ENCODE results near the gene GRID2IP. TPM values are rescaled to one million over a fixed set of nuclear protein-coding genes. Genes with fewer than 3 reads are reported as not detected.

GRID2IP gene
- total and polyA plus RNA-seq, 2 of the 13 experiments (the other 11 are each of a cell fraction or from before 2014, with no cell fraction given) = 0.03 TPM; not detected in 1

DNA sequence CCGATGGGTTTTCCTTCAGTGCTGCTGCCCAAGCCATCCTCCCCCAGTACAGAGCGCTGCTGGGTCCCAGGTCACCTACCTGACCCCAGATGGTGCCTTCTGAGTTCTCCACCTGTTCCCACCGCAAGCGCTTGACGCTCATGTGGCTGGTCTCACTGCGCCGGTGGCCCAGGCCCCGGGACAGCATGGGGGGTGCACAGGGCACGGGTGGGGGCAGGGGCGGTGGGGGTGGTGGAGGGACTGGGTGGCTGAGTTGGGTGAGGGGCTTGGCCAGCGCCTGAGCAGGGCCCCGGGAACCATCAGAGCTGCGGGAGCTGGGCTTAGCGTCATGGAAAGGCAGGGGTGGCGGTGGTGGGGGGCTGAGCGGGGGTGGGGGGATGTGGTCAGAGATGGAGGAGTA lies 43.4 kb downstream of the GRID2IP start:
- FAIRE-seq (no peak), DNase-seq (ENCODE audit: low spot score) (no peak), ATAC-seq (no peak)
- Histone ChIP-seq H3K4me3 (replicated peaks in 1 of 3; ENCODE audit: insufficient read depth in 1 of 3, low read depth in 2 of 3, low read length in 3 of 3) (no peak overlapping the region), H3K27me3 (ENCODE audit: control insufficient read depth in 1 of 2, insufficient read depth in 2 of 2, low read length in 2 of 2) (peaks cover 11 to 46% of the 10 kb centered on the region in 2 experiments), H3K4me2 (ENCODE audit: low read depth, low read length) (no peak overlapping the region), H3K27ac (ENCODE audit: extremely low read length, insufficient read depth, low read length) (no peak overlapping the region), H3K4me1 (ENCODE audit: insufficient read depth, low read length) (peaks cover 18% of the 10 kb centered on the region; the same call in 1 of the 2 replicates), H3K9me3 (ENCODE audit: low read length) (no peaks in the 10 kb centered on the region), H3K9ac (ENCODE audit: insufficient read depth, low read depth, low read length) (no peak overlapping the region), H3K79me2 (ENCODE audit: insufficient read depth, low read length) (no peaks in the 10 kb centered on the region), H3K36me3 (replicated peaks in 1 of 2; ENCODE audit: control insufficient read depth in 1 of 2, insufficient read depth in 2 of 2, low read length in 2 of 2) (no peaks in the 10 kb centered on the region), H2AFZ (ENCODE audit: low read length) (no peak overlapping the region), H4K20me1 (ENCODE audit: insufficient read depth, low read length) (no peaks in the 10 kb centered on the region)
- BruUV-seq (replicated peaks) = no TSS peak
- in situ Hi-C loops (cut with HindIII; ENCODE audit: extremely low pct_ligation_motif_present, low pct_unique_long_range_greater_than_20kb) (no loop called here), intact Hi-C loops (cut with micrococcal nuclease; ENCODE audit: unreplicated experiment) (no loop called here)
- POLR2A ChIA-PET = no interaction called here
- 55% methylated on average over 13 of the region's 16 CpGs for WGBS (ENCODE audit: low lambda C conversion rate)
- TF ChIP-seq, protein P1, sequence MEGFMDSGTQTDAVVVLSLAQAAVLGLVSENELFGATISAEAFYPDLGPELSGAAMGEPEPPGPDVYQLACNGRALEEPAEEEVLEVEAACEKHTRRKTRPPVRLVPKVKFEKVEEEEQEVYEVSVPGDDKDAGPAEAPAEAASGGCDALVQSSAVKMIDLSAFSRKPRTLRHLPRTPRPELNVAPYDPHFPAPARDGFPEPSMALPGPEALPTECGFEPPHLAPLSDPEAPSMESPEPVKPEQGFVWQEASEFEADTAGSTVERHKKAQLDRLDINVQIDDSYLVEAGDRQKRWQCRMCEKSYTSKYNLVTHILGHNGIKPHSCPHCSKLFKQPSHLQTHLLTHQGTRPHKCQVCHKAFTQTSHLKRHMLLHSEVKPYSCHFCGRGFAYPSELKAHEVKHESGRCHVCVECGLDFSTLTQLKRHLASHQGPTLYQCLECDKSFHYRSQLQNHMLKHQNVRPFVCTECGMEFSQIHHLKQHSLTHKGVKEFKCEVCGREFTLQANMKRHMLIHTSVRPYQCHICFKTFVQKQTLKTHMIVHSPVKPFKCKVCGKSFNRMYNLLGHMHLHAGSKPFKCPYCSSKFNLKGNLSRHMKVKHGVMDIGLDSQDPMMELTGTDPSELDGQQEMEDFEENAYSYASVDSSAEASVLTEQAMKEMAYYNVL (CRISPR knock-in tag; IDR thresholded peaks at IDR 0.05; ENCODE audit: borderline replicate concordance) = no peak
- no peak for TF ChIP-seq ZNF337 (CRISPR knock-in tag; IDR thresholded peaks at IDR 0.05; ENCODE audit: borderline replicate concordance, low read depth)
- CTCF ChIA-PET (ENCODE audit: low intra/inter-chr PET ratio, low total read pairs) = no interaction called here

DNA sequence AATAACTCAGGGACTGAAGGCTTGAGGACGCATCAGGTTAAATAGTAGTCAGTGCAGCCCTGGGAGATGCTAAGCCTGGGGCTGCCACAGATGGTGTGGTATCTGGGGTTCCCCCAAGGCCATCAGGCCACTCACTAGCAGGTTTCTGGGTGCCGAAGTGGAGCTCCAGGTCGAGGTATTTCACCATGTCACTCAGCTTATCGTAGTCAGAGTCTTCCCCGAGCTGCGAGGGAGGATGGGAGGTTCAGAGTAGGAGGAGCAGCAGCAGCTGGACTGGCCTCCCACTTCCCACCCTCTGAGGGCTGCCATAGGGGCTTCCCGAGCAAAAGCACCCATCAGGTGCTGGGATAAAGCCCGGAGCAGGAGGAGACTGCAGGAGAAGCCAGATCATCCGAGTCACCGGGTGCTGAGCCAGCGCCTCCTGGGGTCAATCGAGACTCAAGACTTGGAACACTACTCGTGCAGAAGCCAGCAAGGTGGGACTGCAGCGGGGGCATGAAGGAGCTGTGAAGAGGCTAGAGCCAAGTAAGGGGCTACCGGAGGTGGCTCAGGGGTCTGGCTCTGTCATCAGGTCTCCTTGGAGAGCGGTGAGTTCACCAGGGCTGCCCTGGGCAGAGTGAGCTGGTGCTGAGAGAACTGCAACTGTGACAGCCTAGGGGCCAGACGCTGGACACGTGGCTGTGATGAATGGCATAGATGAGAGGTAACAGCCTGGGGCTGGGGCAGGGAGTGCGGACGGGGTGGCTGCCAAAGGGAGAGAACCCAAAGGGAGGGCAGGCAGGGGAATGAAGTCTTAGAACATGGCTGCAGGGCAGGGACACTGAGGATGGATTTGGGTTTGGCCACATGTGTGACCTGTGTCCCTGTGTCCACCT lies 45.3 kb downstream of the GRID2IP start:
- POLR2A ChIA-PET = no interaction called here
- FAIRE-seq (no peak), ATAC-seq (peak; percentile 6; the same call in 1 of the 3 replicates), DNase-seq (ENCODE audit: low spot score) (no peak)
- Histone ChIP-seq H3K4me1 (ENCODE audit: insufficient read depth, low read length) (peaks cover 18% of the 10 kb centered on the region; the same call in 1 of the 2 replicates), H3K79me2 (ENCODE audit: insufficient read depth, low read length) (no peaks in the 10 kb centered on the region), H3K4me3 (replicated peaks in 1 of 3; ENCODE audit: insufficient read depth in 1 of 3, low read depth in 2 of 3, low read length in 3 of 3) (peak overlapping the region in 1 of 3 experiments; percentile 36; a peak in 1 of 6 replicates), H3K4me2 (ENCODE audit: low read depth, low read length) (peak overlapping the region; percentile 53), H3K27ac (ENCODE audit: extremely low read length, insufficient read depth, low read length) (no peak overlapping the region), H3K9ac (ENCODE audit: insufficient read depth, low read depth, low read length) (no peak overlapping the region), H4K20me1 (ENCODE audit: insufficient read depth, low read length) (no peaks in the 10 kb centered on the region), H3K36me3 (replicated peaks in 1 of 2; ENCODE audit: control insufficient read depth in 1 of 2, insufficient read depth in 2 of 2, low read length in 2 of 2) (no peaks in the 10 kb centered on the region), H3K9me3 (ENCODE audit: low read length) (no peaks in the 10 kb centered on the region), H2AFZ (ENCODE audit: low read length) (no peak overlapping the region), H3K27me3 (ENCODE audit: control insufficient read depth in 1 of 2, insufficient read depth in 2 of 2, low read length in 2 of 2) (peaks cover 12 to 58% of the 10 kb centered on the region in 2 experiments)
- BruUV-seq (replicated peaks) = no TSS peak
- intact Hi-C loops (cut with micrococcal nuclease; ENCODE audit: unreplicated experiment) = no loop called here
- 7% methylated on average over 9 of the region's 20 CpGs for WGBS (ENCODE audit: low lambda C conversion rate)
- CTCF ChIA-PET (ENCODE audit: low intra/inter-chr PET ratio, low total read pairs) = no interaction called here
- in situ Hi-C loops (cut with HindIII; ENCODE audit: extremely low pct_ligation_motif_present, low pct_unique_long_range_greater_than_20kb) = no loop called here
- TF ChIP-seq ZNF850 (CRISPR knock-in tag; conservative IDR thresholded peaks at IDR 0.05) (no peak), TAF15 (IDR thresholded peaks at IDR 0.05; ENCODE audit: low read depth, low read length, poor library complexity, severe bottlenecking) (no peak), SAP130 (CRISPR knock-in tag; IDR thresholded peaks at IDR 0.05; ENCODE audit: low read depth) (peak; percentile 41; the same call in 1 of the 2 replicates), TEAD3 (CRISPR knock-in tag; optimal IDR thresholded peaks at IDR 0.05; ENCODE audit: borderline replicate concordance) (peak; percentile 18), STAT5B (CRISPR knock-in tag; IDR thresholded peaks at IDR 0.05) (no peak)
- TF ChIP-seq, protein P2, sequence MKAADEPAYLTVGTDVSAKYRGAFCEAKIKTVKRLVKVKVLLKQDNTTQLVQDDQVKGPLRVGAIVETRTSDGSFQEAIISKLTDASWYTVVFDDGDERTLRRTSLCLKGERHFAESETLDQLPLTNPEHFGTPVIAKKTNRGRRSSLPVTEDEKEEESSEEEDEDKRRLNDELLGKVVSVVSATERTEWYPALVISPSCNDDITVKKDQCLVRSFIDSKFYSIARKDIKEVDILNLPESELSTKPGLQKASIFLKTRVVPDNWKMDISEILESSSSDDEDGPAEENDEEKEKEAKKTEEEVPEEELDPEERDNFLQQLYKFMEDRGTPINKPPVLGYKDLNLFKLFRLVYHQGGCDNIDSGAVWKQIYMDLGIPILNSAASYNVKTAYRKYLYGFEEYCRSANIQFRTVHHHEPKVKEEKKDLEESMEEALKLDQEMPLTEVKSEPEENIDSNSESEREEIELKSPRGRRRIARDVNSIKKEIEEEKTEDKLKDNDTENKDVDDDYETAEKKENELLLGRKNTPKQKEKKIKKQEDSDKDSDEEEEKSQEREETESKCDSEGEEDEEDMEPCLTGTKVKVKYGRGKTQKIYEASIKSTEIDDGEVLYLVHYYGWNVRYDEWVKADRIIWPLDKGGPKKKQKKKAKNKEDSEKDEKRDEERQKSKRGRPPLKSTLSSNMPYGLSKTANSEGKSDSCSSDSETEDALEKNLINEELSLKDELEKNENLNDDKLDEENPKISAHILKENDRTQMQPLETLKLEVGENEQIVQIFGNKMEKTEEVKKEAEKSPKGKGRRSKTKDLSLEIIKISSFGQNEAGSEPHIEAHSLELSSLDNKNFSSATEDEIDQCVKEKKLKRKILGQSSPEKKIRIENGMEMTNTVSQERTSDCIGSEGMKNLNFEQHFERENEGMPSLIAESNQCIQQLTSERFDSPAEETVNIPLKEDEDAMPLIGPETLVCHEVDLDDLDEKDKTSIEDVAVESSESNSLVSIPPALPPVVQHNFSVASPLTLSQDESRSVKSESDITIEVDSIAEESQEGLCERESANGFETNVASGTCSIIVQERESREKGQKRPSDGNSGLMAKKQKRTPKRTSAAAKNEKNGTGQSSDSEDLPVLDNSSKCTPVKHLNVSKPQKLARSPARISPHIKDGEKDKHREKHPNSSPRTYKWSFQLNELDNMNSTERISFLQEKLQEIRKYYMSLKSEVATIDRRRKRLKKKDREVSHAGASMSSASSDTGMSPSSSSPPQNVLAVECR (CRISPR knock-in tag; IDR thresholded peaks at IDR 0.05; ENCODE audit: borderline replicate concordance) = 0 out of 2 replicates have a peak, but pooled peaks have one; percentile 13
- TF ChIP-seq, protein P3, sequence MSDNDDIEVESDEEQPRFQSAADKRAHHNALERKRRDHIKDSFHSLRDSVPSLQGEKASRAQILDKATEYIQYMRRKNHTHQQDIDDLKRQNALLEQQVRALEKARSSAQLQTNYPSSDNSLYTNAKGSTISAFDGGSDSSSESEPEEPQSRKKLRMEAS (IDR thresholded peaks at IDR 0.05) = peak; percentile 35; the same call in 1 of the 2 replicates
